Measurements from ENCODE around the gene NR3C2. TPM values are rescaled to one million over a fixed set of nuclear protein-coding genes. Genes with fewer than 3 reads are reported as not detected.

The NR3C2 gene
- total RNA-seq, 1 donor from 2014 or later = 2.5 TPM

DNA sequence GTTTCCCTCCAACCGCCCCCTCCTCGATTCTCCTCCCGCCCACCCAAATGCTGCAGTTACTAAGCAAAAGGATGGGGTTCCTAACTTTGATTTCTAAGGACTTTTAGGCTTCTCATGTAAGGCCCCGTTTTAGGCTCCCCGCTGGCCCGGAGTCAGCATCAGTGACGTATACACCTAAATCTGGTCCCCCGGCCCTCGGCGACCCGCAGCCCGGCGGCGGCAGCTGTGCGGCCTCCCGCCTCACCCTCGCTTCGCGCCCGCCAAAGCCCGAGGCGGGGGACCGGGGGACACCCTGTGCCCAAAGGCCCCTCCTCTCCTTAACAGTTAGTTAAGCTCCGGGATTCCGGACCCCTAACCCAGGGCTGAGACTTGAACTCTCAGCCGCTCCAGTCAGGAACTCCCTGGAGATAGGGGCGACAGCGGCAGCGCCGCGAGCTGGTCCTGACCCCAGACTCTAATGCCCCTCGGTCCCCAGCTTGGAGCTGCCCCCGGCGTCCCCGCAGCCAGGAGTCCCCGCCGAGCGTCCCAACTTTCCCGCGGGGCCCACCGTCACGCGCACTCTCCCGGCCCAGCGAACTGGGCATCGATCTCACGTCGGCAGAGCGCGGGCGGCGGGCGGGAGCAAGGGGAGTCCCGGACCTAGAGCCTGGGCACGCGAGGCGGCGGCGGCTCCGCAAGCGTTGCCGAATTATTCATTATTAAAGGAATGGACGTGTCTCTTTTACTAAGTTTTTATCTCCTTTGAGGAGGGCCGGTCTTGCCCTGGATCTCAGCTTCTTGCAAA, 1.5 kb upstream of the NR3C2 start:
- Histone ChIP-seq H3K4me1 (ENCODE audit: insufficient read depth, low read length) (peaks cover 21% of the 10 kb centered on the region), H3K4me2 (ENCODE audit: low read length) (peak overlapping the region; percentile 98), H3K4me3 (ENCODE audit: insufficient read depth, low read depth, low read length) (peak overlapping the region; percentile 87), H3K27ac (ENCODE audit: low read depth, low read length) (no peak overlapping the region), H3K9me3 (ENCODE audit: insufficient read depth, low read depth, low read length) (no peaks in the 10 kb centered on the region), H2AFZ (ENCODE audit: low read depth, low read length) (peak overlapping the region; percentile 64), H3K9ac (ENCODE audit: low read length) (no peak overlapping the region), H3K36me3 (ENCODE audit: insufficient read depth, low read length) (no peaks in the 10 kb centered on the region), H3K27me3 (ENCODE audit: insufficient read depth, low read length) (peaks cover 43% of the 10 kb centered on the region), H4K20me1 (ENCODE audit: insufficient read depth, low read length) (no peaks in the 10 kb centered on the region), H3K79me2 (ENCODE audit: insufficient read depth, low read length) (no peaks in the 10 kb centered on the region)
- TF ChIP-seq EZH2 (IDR thresholded peaks at IDR 0.05; ENCODE audit: insufficient read depth, low read length) (peak; percentile 89), CTCF (IDR thresholded peaks at IDR 0.05; ENCODE audit: insufficient read depth, low read depth, low read length) (no peak)
- Mint-ChIP-seq H3K27me3 (ENCODE audit: low read depth, unreplicated experiment) (peaks cover 17% of the 10 kb centered on the region), H3K4me1 (ENCODE audit: low read depth, unreplicated experiment) (no peaks in the 10 kb centered on the region), H3K4me3 (ENCODE audit: unreplicated experiment) (peak overlapping the region; percentile 96), H3K36me3 (ENCODE audit: low read depth, unreplicated experiment) (no peaks in the 10 kb centered on the region), H3K27ac (ENCODE audit: unreplicated experiment) (no peak overlapping the region), H3K9me3 (ENCODE audit: unreplicated experiment) (no peaks in the 10 kb centered on the region)
- FAIRE-seq (no peak), DNase-seq (ENCODE audit: low read depth) (no peak)

- Mint-ChIP-seq H3K4me1 (ENCODE audit: low read depth, unreplicated experiment) (no peaks in the 10 kb centered on the region), H3K27me3 (ENCODE audit: low read depth, unreplicated experiment) (peaks cover 17% of the 10 kb centered on the region), H3K9me3 (ENCODE audit: unreplicated experiment) (no peaks in the 10 kb centered on the region), H3K27ac (ENCODE audit: unreplicated experiment) (peak overlapping the region; percentile 47), H3K4me3 (ENCODE audit: unreplicated experiment) (peak overlapping the region; percentile 96), H3K36me3 (ENCODE audit: low read depth, unreplicated experiment) (no peaks in the 10 kb centered on the region)
- H3K4me1 ChIP-seq (ENCODE audit: insufficient read depth, low read length) = peaks cover 21% of the 10 kb centered on the region
- peak overlapping the region; percentile 87 for H3K4me3 ChIP-seq (ENCODE audit: insufficient read depth, low read depth, low read length)
- DNase-seq (ENCODE audit: low read depth) (no peak), FAIRE-seq (no peak)
- no peak overlapping the region for H3K27ac ChIP-seq (ENCODE audit: low read depth, low read length)
- peak overlapping the region; percentile 77 for H3K9ac ChIP-seq (ENCODE audit: low read length)
- peaks cover 43% of the 10 kb centered on the region for H3K27me3 ChIP-seq (ENCODE audit: insufficient read depth, low read length)
- H3K79me2 ChIP-seq (ENCODE audit: insufficient read depth, low read length) = no peaks in the 10 kb centered on the region
- no peaks in the 10 kb centered on the region for H3K36me3 ChIP-seq (ENCODE audit: insufficient read depth, low read length)
- no peaks in the 10 kb centered on the region for H3K9me3 ChIP-seq (ENCODE audit: insufficient read depth, low read depth, low read length)
- no peaks in the 10 kb centered on the region for H4K20me1 ChIP-seq (ENCODE audit: insufficient read depth, low read length)
- TF ChIP-seq EZH2 (IDR thresholded peaks at IDR 0.05; ENCODE audit: insufficient read depth, low read length) (no peak), CTCF (IDR thresholded peaks at IDR 0.05; ENCODE audit: insufficient read depth, low read depth, low read length) (no peak)
- peak overlapping the region; percentile 98 for H2AFZ ChIP-seq (ENCODE audit: low read depth, low read length)
- peak overlapping the region; percentile 98 for H3K4me2 ChIP-seq (ENCODE audit: low read length)
Measured at GRCh38 chr4:148442832-148443511, 758 bp upstream of the NR3C2 start.
